ENCODE measurements around the gene NYAP2.

NYAP2 gene

DNA sequence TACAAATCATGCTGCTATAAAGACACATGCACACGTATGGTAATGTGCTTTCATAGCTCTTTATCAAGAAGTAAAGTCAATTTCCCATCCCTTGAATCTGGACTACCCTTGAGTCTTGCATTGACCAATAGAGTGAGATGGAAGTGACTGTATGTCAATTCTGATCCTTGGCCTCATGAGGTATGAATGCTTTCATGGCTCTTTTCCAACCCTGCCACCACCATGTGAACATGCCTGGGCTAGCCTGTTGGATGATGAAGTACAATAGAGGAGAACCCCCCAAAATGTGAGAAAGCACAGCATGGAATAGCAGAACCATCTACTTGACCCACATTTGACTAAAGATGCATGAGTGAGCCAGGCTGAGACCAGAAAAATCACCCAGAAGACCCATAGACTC is 237.0 kb downstream of the NYAP2 start:
- DNase-seq, result no peak

GRCh38 chr2:225637259-225637658 is 237.7 kb downstream of the NYAP2 start:
- no peak for DNase-seq

- DNase-seq, result no peak
These were observed 241.0 kb downstream of the NYAP2 start for GRCh38 chr2:225640550-225640949.

- DNase-seq, result peak; percentile 9
These were observed 249.8 kb downstream of the NYAP2 start for GRCh38 chr2:225649274-225649673.

GRCh38 chr2:225650041-225650440 is 250.5 kb downstream of the NYAP2 start:
- no peak for DNase-seq

- peak; percentile 71 for DNase-seq
These were observed 261.0 kb downstream of the NYAP2 start for GRCh38 chr2:225660262-225661131.

DNA sequence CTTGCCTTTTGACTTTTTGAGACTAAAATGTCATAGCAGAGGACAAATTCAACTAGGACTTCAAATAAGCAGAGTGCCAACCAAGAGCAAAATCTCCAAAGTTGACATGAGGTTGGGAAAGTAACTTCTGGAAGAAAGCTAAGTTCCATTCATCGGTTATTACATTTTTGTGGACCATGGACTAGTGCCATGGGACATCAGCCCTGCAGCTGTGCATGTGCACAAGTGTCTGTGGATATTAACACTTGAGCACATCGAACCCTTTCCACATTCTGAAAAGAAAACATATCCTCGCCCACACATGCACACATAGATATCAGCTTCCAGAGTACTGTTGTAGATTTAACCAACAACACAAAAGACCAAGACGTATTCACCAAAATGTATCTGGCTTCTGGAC is 262.6 kb downstream of the NYAP2 start:
- DNase-seq, result no peak

DNA sequence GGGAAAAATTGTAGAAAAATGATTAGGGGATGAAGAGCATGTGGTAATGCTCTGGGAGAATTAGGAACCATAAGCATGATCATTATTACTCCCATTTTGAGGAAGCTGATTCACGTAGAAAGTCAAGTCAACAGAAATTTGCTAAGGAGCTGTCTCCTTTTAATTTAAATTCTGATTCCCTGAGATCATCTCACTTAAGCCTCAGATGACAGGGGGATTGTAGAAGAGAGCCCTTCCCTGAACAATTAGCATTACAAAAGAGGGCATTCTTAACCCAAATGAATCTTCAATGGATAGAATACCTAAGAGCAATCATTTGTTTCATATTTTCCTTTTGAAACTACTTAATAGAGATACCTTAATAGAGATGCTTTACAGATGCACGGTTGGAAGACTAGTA is 267.9 kb downstream of the NYAP2 start:
- no peak for DNase-seq

- DNase-seq, result peak; percentile 68
These were observed 269.2 kb downstream of the NYAP2 start for GRCh38 chr2:225668606-225669266.

DNA sequence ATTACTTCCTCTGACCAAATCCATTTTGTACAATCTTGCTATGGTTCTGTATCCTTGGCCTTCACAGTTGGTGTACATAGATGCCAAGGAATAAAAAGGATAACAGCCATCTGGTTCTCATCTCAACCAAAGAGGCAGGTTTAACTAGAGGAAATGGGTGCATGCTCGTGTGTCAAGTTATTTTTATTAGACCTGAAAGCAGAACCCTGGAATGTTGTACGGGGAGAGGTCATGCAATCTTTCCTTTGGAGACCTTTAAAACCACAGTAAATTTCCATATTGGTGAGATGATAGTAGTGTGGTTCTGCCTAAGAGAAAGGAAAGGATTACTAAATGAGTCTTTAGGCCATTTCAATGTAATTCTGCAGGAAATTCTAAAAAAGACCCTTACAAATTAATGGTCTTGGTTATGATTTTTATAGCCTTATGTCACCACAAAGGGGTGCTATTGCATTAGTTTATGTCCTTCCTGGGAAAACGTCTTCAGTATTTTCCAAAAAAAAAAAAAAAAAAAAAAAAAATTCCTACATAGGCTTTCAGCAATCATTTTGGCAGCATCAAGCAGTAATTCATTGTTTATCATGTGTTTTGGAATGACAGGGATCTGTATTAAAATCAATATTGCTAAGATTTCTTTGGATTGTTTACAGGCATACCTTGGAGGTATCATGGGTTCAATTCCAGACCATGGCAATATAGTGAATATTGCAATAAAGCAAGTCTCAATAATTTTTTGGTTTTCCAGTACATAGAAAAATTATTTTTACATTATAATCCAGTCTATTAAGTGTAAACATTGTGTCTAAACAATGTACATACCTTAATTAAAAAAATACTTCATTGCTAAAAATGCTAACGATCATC is 270.8 kb downstream of the NYAP2 start:
- peak; percentile 56 for DNase-seq

DNA sequence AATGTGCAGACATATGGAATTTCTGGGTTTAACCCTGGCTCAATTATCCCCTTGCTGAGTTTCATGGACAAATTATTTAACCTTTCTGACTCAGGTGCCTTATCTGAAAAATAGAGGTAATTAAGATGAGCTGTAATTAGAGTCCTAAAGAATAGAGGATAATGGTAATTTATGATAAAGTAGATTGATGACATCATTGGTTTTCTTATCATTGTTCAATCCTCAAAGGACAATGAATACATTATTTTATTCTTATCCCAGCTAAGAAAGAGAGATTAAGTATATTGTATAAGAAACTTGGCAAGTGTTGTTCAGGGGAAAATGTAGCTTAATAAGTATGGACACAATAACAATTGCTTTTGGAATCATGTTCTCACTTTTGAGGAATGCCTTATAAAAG is 279.3 kb downstream of the NYAP2 start:
- DNase-seq, result no peak

- no peak for DNase-seq
These were observed 283.7 kb downstream of the NYAP2 start for GRCh38 chr2:225683258-225683657.

- DNase-seq, result no peak
These were observed 290.6 kb downstream of the NYAP2 start for GRCh38 chr2:225690153-225690552.

GRCh38 chr2:225691711-225692110 is 292.2 kb downstream of the NYAP2 start:
- DNase-seq, result no peak

DNA sequence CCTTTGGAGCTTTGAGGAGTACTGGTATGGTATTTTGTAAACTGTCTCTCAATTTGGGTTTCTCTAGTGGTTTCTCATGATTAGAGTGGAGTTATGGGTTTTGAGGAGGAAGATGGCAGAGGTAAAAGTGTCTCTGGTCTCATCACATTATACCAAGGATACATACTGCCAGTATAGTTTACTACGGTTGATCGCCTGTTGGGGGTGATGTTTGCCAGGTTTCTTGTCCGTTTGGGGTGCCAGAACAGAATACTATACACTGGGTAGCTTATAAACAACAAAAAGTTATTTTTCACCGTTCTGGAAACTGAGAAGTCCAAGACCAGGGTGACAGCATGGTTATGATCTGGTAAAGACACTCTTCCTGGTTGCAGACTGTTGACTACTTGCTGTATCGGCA is 293.7 kb downstream of the NYAP2 start:
- no peak for DNase-seq

DNA sequence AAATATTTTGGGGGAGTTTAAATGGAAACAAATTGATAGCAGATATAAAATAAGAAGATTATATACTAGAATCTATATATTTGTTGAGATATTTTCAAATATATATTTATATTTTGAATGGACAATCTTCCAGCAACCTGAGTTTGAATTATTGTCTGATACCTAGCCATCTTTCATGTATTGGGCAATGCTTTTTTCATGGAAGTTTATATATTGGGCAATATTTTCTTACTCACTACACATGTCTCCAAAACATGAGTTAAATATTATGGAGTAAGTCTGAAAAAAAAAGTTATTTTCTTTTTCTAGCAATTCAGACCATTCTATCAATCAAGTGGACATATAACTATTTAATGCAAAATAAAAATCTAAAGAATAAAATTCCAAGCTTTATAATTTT is 295.2 kb downstream of the NYAP2 start:
- DNase-seq, result no peak

GRCh38 chr2:225697936-225698335 is 298.4 kb downstream of the NYAP2 start:
- no peak for DNase-seq
